HG03558 (cell line): ENCODE data around the gene BPGM.

Experiments used
- ATAC-seq: cut with Tn5 transposase; IDR thresholded peaks from one replicate; pipeline ENCODE4 v1.9.1; 2021; ENCODE audit warnings: moderate number of reproducible peaks; ENCODE audit not compliant: unreplicated experiment; ENCODE audit errors: extremely low read depth

Gene BPGM

DNA sequence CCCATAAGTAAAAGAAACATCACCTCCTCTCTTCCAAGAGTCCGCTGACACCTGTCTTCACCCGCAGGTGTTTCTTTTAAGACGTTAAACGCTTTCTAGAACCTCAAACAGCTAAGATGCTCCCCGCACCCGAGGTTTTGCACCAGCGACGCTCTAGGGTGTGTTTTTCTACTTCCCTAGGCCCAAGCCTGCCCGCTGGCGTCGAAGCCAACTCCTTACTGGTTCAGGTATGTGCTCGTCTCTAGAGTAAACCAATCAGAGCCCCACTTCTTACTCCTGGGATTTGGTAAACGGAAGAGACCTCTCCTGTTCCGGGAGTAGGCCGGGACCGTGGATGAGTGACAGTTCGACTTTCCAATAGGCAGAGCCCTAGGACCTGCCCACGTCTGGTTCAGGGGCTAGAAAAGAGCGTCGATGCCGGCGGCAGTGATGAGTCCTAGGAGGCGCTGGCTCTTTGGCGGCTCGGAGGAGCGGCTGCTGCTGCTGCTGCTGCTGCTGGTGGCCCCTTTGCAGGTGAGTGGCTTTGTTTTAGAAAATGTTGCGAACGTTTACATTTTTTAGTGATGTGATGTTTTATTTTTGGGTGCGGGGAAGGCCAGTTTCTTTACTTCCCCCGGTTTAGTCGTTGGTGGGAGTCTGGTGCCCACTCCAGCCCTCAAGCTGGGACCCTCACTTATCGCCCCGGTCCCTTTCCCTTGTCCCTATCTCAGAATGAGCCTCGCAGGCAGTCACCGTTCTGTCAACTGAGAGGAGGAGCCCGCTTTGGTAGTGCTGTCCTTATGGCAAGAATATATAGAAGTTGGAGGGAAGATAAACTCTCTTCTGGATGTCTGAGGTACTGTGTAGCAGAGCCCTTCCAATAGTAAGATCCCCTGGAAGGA is at the start of gene BPGM:
Gene BPGM (plus strand): TSS at position 429 of the 881 bp plus-strand sequence. CDS start 14,655 bp downstream, outside the sequence.
- peak; percentile 97 for ATAC-seq

DNA sequence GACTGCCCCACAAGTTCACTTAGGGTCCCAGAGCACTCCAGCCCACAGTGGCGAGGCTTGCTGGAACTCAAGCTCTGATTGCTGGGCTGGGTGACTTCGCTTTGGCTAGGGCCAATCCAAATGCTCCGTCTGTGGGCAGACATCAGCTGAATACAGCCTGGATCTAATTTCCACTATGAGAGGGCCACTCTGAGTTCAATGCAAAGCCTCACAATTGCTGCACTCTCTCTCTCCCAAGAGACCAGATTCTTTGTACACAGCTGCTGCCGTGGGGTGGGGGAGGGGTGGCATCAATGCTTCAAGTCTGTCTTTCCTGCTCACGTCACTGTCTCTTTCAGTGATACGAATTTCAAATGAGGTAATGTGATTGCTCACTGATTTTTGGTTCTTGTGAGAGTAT is 47.3 kb upstream of the BPGM start:
- no peak for ATAC-seq

DNA sequence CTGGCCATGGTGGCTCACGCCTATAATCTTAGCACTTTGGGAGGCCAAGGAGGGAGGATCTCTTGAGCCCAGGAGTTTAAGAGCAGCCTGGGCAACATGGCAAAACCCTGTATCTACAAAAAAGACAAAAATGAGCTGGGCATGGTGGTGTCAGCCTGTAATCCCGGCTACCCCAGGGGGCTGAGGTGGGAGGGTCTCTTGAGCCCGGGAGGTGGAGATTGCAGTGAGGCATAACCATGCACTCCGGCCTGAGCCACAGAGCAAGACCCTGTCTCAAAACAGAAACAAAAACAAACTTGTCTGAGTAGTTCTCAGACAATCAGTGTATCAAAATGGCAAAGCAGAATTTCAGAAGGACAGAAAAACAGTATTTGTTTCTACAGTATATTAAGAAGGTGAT is 45.2 kb upstream of the BPGM start:
- ATAC-seq, result no peak

- no peak for ATAC-seq
Measured at GRCh38 chr7:134602881-134603451, 43.7 kb upstream of the BPGM start.

GRCh38 chr7:134605978-134606923 is 40.4 kb upstream of the BPGM start:
- ATAC-seq, result no peak

DNA sequence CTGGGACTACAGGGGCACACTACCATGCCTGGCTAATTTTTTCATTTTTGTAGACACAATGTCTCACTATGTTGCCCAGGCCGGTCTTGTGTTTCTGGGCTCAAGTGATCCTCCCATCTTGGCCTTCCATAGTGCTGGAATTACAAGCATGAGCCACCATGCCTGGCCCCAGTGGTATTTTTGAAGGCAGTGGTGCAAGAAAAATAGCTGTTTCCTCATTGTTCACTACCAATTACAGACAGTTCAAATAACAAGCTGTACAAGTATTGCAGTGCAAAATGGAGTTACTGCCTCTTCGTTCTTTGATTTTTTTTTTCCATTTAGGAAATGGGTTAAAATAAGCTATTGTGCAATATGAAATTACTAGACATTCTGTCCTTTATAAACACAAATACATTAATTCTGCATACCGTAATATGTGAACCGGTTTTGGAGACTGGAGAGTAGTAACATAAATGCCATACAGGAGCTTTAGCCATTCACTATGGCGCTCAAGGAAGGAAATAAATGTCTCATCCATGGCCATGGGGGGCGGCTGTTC is 35.0 kb upstream of the BPGM start:
- ATAC-seq, result no peak

- ATAC-seq, result no peak
Measured at GRCh38 chr7:134612197-134612596, 34.5 kb upstream of the BPGM start.

GRCh38 chr7:134613623-134614347 is 32.9 kb upstream of the BPGM start:
- ATAC-seq, result no peak

DNA sequence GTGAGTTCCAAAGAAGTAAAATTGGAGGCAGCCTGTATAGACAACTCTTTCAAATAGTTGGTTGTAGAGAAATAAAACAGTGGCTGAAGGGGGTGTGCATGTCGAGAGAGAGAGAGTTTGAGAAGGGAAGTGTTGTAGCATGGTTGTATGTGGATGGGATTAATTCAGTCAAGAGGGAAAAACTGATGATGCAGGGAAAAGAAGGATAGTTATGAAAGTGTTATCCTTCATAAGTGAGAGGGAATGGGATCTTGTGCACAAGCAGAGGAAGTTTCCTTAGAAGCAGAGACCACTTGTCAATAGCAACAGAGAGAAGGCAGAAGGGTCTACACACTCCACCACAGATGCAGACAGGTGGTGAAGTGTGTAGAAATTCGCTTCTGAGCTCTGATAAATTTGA is 30.0 kb upstream of the BPGM start:
- ATAC-seq, result no peak

GRCh38 chr7:134618756-134619530 is 27.7 kb upstream of the BPGM start:
- ATAC-seq, result no peak

DNA sequence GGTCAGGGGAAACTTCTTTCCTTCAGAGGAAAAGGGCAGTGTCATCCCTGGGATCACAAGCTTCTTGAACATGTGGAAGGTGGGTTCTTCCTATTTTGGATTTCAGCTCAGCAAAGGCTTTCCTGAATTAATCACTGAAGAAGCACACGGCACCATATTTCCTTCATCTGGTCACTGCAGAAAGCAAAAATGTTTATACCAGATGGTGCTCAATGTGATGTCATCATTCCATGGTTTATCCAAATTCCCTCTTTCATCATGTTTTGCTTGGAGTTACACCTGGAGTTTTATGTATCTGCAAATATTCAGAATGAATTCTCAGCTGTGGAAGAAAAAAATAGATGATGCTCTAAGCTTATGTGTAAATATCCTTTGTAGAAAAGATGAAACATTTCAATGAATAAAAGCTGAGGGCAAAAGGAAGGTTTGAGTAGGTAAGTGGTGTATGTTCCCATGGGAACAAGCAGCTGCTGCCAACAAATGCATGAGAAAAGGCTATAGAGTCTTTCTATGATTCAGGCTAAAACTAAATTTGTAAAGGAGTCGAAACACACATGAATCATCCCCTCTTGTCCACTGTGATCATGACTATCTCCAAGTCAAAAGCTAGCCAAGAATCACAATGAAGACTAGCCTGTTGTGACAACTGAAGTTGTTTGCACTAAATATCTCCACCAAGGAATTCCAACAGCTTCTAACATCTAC is 26.9 kb upstream of the BPGM start:
- ATAC-seq, result no peak

DNA sequence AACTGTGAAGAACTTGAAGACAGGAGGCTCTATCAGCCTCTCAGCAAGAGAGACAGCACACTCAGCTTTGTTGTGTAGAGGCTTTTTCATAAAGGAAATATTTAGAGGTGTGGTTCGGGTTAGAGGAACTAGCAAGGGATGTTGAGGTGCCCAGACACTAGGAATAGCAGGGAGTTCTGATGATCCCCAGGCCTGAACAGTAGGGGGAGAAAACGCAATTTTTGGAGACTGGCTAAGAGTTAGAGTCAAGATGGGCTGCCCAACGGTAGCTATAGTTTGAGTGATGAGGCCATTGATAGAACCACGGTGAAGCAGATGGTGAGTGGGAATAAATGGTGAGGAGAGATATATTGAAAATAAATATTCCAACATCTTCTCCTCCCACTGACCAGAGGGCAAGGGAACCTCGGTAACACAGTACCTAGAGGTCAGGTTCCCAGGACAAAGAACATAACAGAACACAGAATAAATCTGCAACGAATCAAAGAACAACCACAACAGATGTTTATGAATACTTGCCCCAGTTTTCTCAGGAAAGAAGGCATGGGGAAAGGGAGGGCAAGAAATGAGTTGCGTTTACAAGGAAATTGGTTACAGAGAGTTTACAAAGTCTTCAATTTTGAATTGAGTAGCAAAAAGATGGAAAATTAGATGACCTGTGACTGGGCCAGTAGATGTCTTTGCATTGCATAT is 24.2 kb upstream of the BPGM start:
- no peak for ATAC-seq

DNA sequence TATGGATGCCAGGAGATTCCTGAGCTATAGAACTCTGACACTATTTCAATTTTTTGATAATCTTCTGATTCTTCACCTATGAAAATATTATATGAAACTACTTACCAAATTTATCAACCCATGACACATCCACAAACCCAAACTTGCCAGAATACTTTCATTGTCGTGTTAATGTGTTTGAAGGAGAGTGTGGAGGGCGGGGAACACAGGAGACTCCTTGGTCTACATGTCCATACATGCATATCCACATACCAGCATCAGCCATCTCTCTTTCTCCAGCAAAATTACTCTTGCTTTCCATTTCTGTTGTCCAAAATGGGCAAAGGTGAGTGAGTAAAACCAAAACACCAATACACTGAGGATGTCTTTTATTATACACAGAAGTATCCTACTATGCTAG is 23.5 kb upstream of the BPGM start:
- no peak for ATAC-seq

- ATAC-seq, result no peak
Measured at GRCh38 chr7:134625550-134625949, 21.1 kb upstream of the BPGM start.

DNA sequence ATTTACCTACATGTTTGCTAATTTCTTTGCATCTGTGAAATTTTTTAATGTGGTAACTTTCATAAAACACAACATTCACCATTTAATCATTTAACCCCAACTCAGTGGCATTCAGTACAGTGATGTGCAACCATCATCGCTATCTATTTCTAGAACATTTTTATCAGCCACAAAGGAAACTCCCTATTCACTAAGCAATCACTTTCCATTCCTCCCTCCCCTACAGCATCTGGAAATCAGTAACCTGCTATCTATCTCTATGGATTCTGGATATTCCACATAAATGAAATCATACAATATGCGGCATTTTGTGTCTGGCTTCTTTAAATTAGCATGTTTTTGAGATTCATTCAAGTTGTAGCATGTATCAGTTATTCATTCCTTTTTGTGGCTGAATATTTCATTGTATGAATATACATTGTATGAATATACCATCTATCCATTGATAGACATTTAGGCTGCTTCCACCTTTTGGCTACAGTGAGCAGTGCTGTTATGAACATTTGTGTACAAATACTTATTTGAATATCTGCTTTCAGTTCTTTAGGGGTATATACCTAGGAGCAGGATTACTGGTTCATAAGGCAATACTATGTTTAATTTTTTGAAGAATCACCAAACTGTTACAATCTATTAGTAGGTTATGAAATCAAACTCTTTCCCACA is 19.4 kb upstream of the BPGM start:
- no peak for ATAC-seq

DNA sequence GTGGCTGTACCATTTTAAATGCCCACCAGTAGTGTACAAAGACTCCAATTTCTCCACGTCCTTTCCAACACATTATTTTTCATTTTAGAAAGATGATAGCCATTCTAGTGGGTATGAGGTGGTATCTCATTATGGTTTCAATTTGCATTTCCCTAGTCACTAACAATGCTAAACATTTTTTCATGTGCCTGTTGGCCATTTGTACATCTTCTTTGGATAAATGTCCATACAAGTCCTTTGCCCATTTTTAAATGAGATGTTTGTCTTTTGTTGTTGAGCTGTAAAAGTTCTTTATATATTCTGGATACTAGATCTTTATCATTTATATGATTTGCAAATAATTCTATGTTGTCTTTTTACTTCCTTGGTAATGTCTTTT is 18.9 kb upstream of the BPGM start:
- ATAC-seq, result no peak

GRCh38 chr7:134629445-134629844 is 17.2 kb upstream of the BPGM start:
- no peak for ATAC-seq
